Skeletal muscle tissue (tissue), 4 donors: ENCODE results near the gene ECE1. TPM values are rescaled to one million over a fixed set of nuclear protein-coding genes. Genes with fewer than 3 reads are reported as not detected.

ENCODE experiments used
- H3K27ac ChIP-seq: one replicate; pipeline ENCODE4 v1.7.0; 2013; ENCODE audit warnings: mild to moderate bottlenecking, low read depth, low read length, inconsistent platforms
- H3K27me3 ChIP-seq, 3 donors: one replicate each; pipeline ENCODE4 v1.7.0; 2013; ENCODE audit warnings: low read length in 3 of 3; ENCODE audit not compliant: control insufficient read depth in 3 of 3, insufficient read depth in 3 of 3
- H3K36me3 ChIP-seq, 3 donors: one replicate each; pipeline ENCODE4 v1.7.0; 2013; ENCODE audit warnings: low read length in 3 of 3; ENCODE audit not compliant: control insufficient read depth in 3 of 3, insufficient read depth in 3 of 3
- H3K4me1 ChIP-seq, 3 donors: one replicate each; pipeline ENCODE4 v1.7.0; 2013; ENCODE audit warnings: low read length in 3 of 3, mild to moderate bottlenecking in 3 of 3; ENCODE audit not compliant: control insufficient read depth in 3 of 3, insufficient read depth in 3 of 3
- H3K4me3 ChIP-seq, 3 donors: one replicate each; pipeline ENCODE4 v1.7.0; 2013; ENCODE audit warnings: low read length in 3 of 3
- H3K9ac ChIP-seq, 3 donors: one replicate each; pipeline ENCODE4 v1.7.0; 2013; ENCODE audit warnings: low read length in 3 of 3, mild to moderate bottlenecking in 3 of 3, moderate library complexity in 2 of 3, low read depth in 1 of 3
- H3K9me3 ChIP-seq, 3 donors: one replicate each; pipeline ENCODE4 v1.7.0; 2013; ENCODE audit warnings: low read length in 3 of 3; ENCODE audit not compliant: control insufficient read depth in 3 of 3
- total RNA-seq: library from RNA; depleted of rRNA; stranded (reverse); fragments of >200 nt; gene quantifications from one replicate; pipeline ENCODE4 v1.2.3, GENCODE V29; 2014
- donor health status: Osteomylitis.

ECE1 gene
- total RNA-seq = 25.6 TPM

GRCh38 chr1:21289700-21290545 is at the start of gene ECE1:
ECE1 (minus strand) TSS chr1:21290463; CDS start chr1:21290414, 49 bp downstream.
- Histone ChIP-seq H3K9ac (peak within 1 kb of the TSS; percentile 43 to 71 (median 45)), H3K9me3 (no peaks in the 10 kb centered on the region), H3K27me3 (peaks cover 7 to 16% (median 11%) of the 10 kb centered on the region in 3 donors), H3K36me3 (no peaks in the 10 kb centered on the region), H3K4me3 (peak within 1 kb of the TSS; percentile 64 to 76 (median 66)), H3K27ac (peak within 1 kb of the TSS; percentile 56), H3K4me1 (peaks cover 18 to 26% (median 22%) of the 10 kb centered on the region in 3 donors)

- no peak overlapping the region for H3K9ac ChIP-seq
- H3K27me3 ChIP-seq = peaks cover 0 to 9% (median 8%) of the 10 kb centered on the region in 3 donors
- H3K36me3 ChIP-seq = no peaks in the 10 kb centered on the region
- no peak overlapping the region for H3K4me3 ChIP-seq
- peaks cover 60 to 91% (median 63%) of the 10 kb centered on the region in 3 donors for H3K4me1 ChIP-seq
- peak overlapping the region; percentile 71 for H3K27ac ChIP-seq
- H3K9me3 ChIP-seq = no peaks in the 10 kb centered on the region
Measured at GRCh38 chr1:21339356-21340229, 49.3 kb upstream of the ECE1 start.

GRCh38 chr1:21338573-21339355 is 48.5 kb upstream of the ECE1 start:
- Histone ChIP-seq H3K27me3 (peaks cover 0 to 15% (median 11%) of the 10 kb centered on the region in 3 donors), H3K9ac (peak overlapping the region in 1 of 3 donors; percentile 40), H3K9me3 (no peaks in the 10 kb centered on the region), H3K36me3 (no peaks in the 10 kb centered on the region), H3K4me1 (peaks cover 64 to 91% (median 70%) of the 10 kb centered on the region in 3 donors), H3K4me3 (no peak overlapping the region), H3K27ac (peak overlapping the region; percentile 71)

GRCh38 chr1:21337928-21338572 is 47.8 kb upstream of the ECE1 start:
- Histone ChIP-seq H3K9ac (peak overlapping the region in 1 of 3 donors; percentile 40), H3K4me1 (peaks cover 63 to 90% (median 70%) of the 10 kb centered on the region in 3 donors)

GRCh38 chr1:21337454-21337927 is 47.2 kb upstream of the ECE1 start:
- no peaks in the 10 kb centered on the region for H3K36me3 ChIP-seq
- H3K27me3 ChIP-seq = peaks cover 0 to 15% (median 11%) of the 10 kb centered on the region in 3 donors
- H3K9me3 ChIP-seq = no peaks in the 10 kb centered on the region
- H3K9ac ChIP-seq = peak overlapping the region in 2 of 3 donors; percentile 19 to 40
- H3K4me1 ChIP-seq = peaks cover 61 to 88% (median 70%) of the 10 kb centered on the region in 3 donors
- H3K27ac ChIP-seq = peak overlapping the region; percentile 71
- H3K4me3 ChIP-seq = peak overlapping the region in 1 of 3 donors; percentile 41

More at GRCh38 chr1:21337928-21338572, 47.8 kb upstream of the ECE1 start:
- Histone ChIP-seq H3K27ac (peak overlapping the region; percentile 71), H3K36me3 (no peaks in the 10 kb centered on the region), H3K27me3 (peaks cover 0 to 15% (median 11%) of the 10 kb centered on the region in 3 donors), H3K9me3 (no peaks in the 10 kb centered on the region), H3K4me3 (peak overlapping the region in 1 of 3 donors; percentile 41)

- H3K9ac ChIP-seq = peak overlapping the region in 2 of 3 donors; percentile 19 to 40
Measured at GRCh38 chr1:21337010-21337437, 46.8 kb upstream of the ECE1 start.

GRCh38 chr1:21335750-21336224 is 45.5 kb upstream of the ECE1 start:
- no peaks in the 10 kb centered on the region for H3K9me3 ChIP-seq
- H3K9ac ChIP-seq = peak overlapping the region in 1 of 3 donors; percentile 3
- H3K36me3 ChIP-seq = no peaks in the 10 kb centered on the region
- H3K4me1 ChIP-seq = peaks cover 55 to 77% (median 64%) of the 10 kb centered on the region in 3 donors
- H3K4me3 ChIP-seq = no peak overlapping the region
- peaks cover 0 to 15% (median 11%) of the 10 kb centered on the region in 3 donors for H3K27me3 ChIP-seq
- H3K27ac ChIP-seq = no peak overlapping the region

More at GRCh38 chr1:21337010-21337437, 46.8 kb upstream of the ECE1 start:
- H3K9me3 ChIP-seq = no peaks in the 10 kb centered on the region
- peak overlapping the region; percentile 71 for H3K27ac ChIP-seq
- peaks cover 58 to 86% (median 69%) of the 10 kb centered on the region in 3 donors for H3K4me1 ChIP-seq
- H3K27me3 ChIP-seq = peaks cover 0 to 15% (median 11%) of the 10 kb centered on the region in 3 donors
- peak overlapping the region in 1 of 3 donors; percentile 6 for H3K4me3 ChIP-seq
- H3K36me3 ChIP-seq = no peaks in the 10 kb centered on the region

- Histone ChIP-seq H3K4me1 (peaks cover 55 to 74% (median 64%) of the 10 kb centered on the region in 3 donors), H3K36me3 (no peaks in the 10 kb centered on the region), H3K27me3 (peaks cover 0 to 15% (median 11%) of the 10 kb centered on the region in 3 donors), H3K9me3 (no peaks in the 10 kb centered on the region), H3K9ac (peak overlapping the region; percentile 34 to 78 (median 54)), H3K4me3 (peak overlapping the region; percentile 57 to 69 (median 65)), H3K27ac (peak overlapping the region; percentile 65)
Measured at GRCh38 chr1:21335088-21335691, 44.9 kb upstream of the ECE1 start.
